Left cardiac atrium (tissue), 2 donors: ENCODE measurements around the gene MOK. TPM values are rescaled to one million over a fixed set of nuclear protein-coding genes. Genes with fewer than 3 reads are reported as not detected.

ENCODE experiments used
- total RNA-seq, 2 donors: library from RNA; stranded (reverse); fragmentation: NEBNext Ultra II Directional; extraction: Animal tissue kit (Norgen Biotek cat#: 25700); gene quantifications; one replicate each; pipeline ENCODE4 v1.2.1, GENCODE V29; 2021
- donor health status: DM: no; HTN: yes; CAD: no; lungs with severe emphysema.
- donor health status: DM: yes; HTN: yes; CAD: no.

The MOK gene
- total RNA-seq, 2 donors from 2014 or later = 10.8 to 15.3 TPM

Other genes with a start within 250 kb of the MOK start
- 100 to 1,000 TPM; 395 to 505 TPM for gene HSP90AA1, start 218.1 kb downstream of the MOK start, total RNA-seq
- 10 to 100 TPM; 23.3 to 23.7 TPM for gene WDR20, start 165.3 kb downstream of the MOK start, total RNA-seq
- gene ZNF839, start 14.6 kb upstream of the MOK start, total RNA-seq = 1 to 10 TPM; 5.9 to 6.4 TPM
- gene CINP, start 57.7 kb upstream of the MOK start, total RNA-seq = 10 to 100 TPM; 30.0 to 31.9 TPM
- 10 to 100 TPM; 20.9 to 29.6 TPM for gene TECPR2, start 57.8 kb upstream of the MOK start, total RNA-seq
- 100 to 1,000 TPM in 1 of 2 donors, 10 to 100 TPM in 1; 97.0 to 160 TPM for gene ANKRD9, start 204.6 kb upstream of the MOK start, total RNA-seq